NT2/D1 (cell line): ENCODE data around the gene FUT7.

Experiments used
- SUZ12 ChIP-seq: IDR thresholded peaks from 2 replicates; pipeline ENCODE4 v1.6.1; 2011; ENCODE audit not compliant: insufficient read length, insufficient read depth; ENCODE audit errors: extremely low read depth
- YY1 ChIP-seq: IDR thresholded peaks from 2 replicates; pipeline ENCODE4 v1.6.1; 2011; ENCODE audit not compliant: insufficient read length, insufficient read depth
- ZNF274 ChIP-seq: IDR thresholded peaks from 2 replicates; pipeline ENCODE4 v1.6.1; 2011; ENCODE audit warnings: mild to moderate bottlenecking, low read depth, low read length

DNA sequence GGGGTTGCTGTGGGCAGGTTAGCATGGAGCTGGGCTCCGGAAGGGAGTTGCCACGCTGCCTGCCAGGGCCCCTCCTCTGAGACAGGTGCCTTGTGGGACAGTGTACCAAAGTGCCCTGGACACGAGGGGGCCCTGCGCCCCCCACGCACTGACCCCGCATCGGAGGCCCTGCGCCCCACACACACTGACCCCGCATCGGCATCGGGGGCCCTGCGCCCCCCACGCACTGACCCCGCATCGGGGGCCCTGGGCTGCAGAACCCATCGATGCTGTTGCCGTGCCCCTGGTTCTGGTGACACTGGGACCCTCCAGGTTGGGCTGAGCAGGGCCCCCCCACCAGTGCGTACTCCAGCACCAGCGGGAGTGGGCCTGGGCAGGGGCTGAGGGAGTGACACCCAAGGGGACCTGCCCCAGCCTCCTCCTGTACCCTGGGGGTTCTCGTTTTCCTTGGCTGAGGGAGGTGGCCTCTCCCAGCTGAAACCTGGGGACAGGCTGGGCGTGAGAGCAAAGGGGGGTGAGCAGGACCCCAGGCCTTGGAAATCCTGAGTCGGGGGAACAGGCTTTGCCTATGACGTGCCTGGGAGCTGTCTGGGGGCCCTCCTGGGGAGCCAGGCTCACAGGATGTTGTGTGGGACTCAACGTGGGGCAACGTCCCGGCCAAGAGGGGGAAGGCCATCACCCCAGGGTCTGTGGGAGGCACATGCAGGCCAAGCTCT, 31.6 kb upstream of the FUT7 start:
- TF ChIP-seq SUZ12 (no peak), ZNF274 (no peak), YY1 (no peak)
